ENCODE data around the gene ITPR3.

The ITPR3 gene

GRCh38 chr6:33724102-33725023 lies 103.2 kb downstream of the ITPR3 start:
- H3K27me3 ChIP-seq (ENCODE audit: insufficient read depth, insufficient read length), result no peaks in the 10 kb centered on the region
- H3K4me3 ChIP-seq (ENCODE audit: insufficient read length, low read depth), result no peak overlapping the region
- H3K36me3 ChIP-seq (ENCODE audit: insufficient read depth, insufficient read length, low read length), result no peaks in the 10 kb centered on the region
- no peak for DNase-seq (ENCODE audit: low read depth, low spot score)
- no peaks in the 10 kb centered on the region for H3K9me3 ChIP-seq (ENCODE audit: insufficient read depth, low read length)
- peaks cover 2% of the 10 kb centered on the region for H3K4me1 ChIP-seq (ENCODE audit: insufficient read depth, insufficient read length)
- no peak overlapping the region for H3K9ac ChIP-seq (ENCODE audit: insufficient read length, low read depth)
- TF ChIP-seq ZNF274 (IDR thresholded peaks at IDR 0.05; ENCODE audit: low read depth, low read length) (no peak), SUZ12 (IDR thresholded peaks at IDR 0.05; ENCODE audit: extremely low read depth, insufficient read depth, insufficient read length) (no peak), YY1 (IDR thresholded peaks at IDR 0.05; ENCODE audit: insufficient read depth, insufficient read length) (no peak)

GRCh38 chr6:33725222-33725621 lies 104.1 kb downstream of the ITPR3 start:
- Histone ChIP-seq H3K4me3 (ENCODE audit: insufficient read length, low read depth) (no peak overlapping the region), H3K36me3 (ENCODE audit: insufficient read depth, insufficient read length, low read length) (no peaks in the 10 kb centered on the region), H3K27me3 (ENCODE audit: insufficient read depth, insufficient read length) (no peaks in the 10 kb centered on the region), H3K9me3 (ENCODE audit: insufficient read depth, low read length) (no peaks in the 10 kb centered on the region), H3K4me1 (ENCODE audit: insufficient read depth, insufficient read length) (peaks cover 2% of the 10 kb centered on the region), H3K9ac (ENCODE audit: insufficient read length, low read depth) (no peak overlapping the region)
- DNase-seq (ENCODE audit: low read depth, low spot score), result no peak
- TF ChIP-seq ZNF274 (IDR thresholded peaks at IDR 0.05; ENCODE audit: low read depth, low read length) (no peak), YY1 (IDR thresholded peaks at IDR 0.05; ENCODE audit: insufficient read depth, insufficient read length) (no peak), SUZ12 (IDR thresholded peaks at IDR 0.05; ENCODE audit: extremely low read depth, insufficient read depth, insufficient read length) (no peak)

- Histone ChIP-seq H3K4me3 (ENCODE audit: insufficient read length, low read depth) (no peak overlapping the region), H3K4me1 (ENCODE audit: insufficient read depth, insufficient read length) (peaks cover 4% of the 10 kb centered on the region), H3K27me3 (ENCODE audit: insufficient read depth, insufficient read length) (no peaks in the 10 kb centered on the region), H3K9me3 (ENCODE audit: insufficient read depth, low read length) (no peaks in the 10 kb centered on the region), H3K36me3 (ENCODE audit: insufficient read depth, insufficient read length, low read length) (no peaks in the 10 kb centered on the region), H3K9ac (ENCODE audit: insufficient read length, low read depth) (no peak overlapping the region)
- no peak for TF ChIP-seq YY1 (IDR thresholded peaks at IDR 0.05; ENCODE audit: insufficient read depth, insufficient read length)
- TF ChIP-seq ZNF274 (IDR thresholded peaks at IDR 0.05; ENCODE audit: low read depth, low read length), result no peak
- TF ChIP-seq SUZ12 (IDR thresholded peaks at IDR 0.05; ENCODE audit: extremely low read depth, insufficient read depth, insufficient read length), result no peak
- DNase-seq (ENCODE audit: low read depth, low spot score), result no peak
Observed at GRCh38 chr6:33725891-33726673, 105.0 kb downstream of the ITPR3 start.

GRCh38 chr6:33726696-33727095 lies 105.6 kb downstream of the ITPR3 start:
- DNase-seq (ENCODE audit: low read depth, low spot score), result no peak
- TF ChIP-seq ZNF274 (IDR thresholded peaks at IDR 0.05; ENCODE audit: low read depth, low read length) (no peak), SUZ12 (IDR thresholded peaks at IDR 0.05; ENCODE audit: extremely low read depth, insufficient read depth, insufficient read length) (no peak), YY1 (IDR thresholded peaks at IDR 0.05; ENCODE audit: insufficient read depth, insufficient read length) (no peak)
- Histone ChIP-seq H3K27me3 (ENCODE audit: insufficient read depth, insufficient read length) (no peaks in the 10 kb centered on the region), H3K36me3 (ENCODE audit: insufficient read depth, insufficient read length, low read length) (no peaks in the 10 kb centered on the region), H3K4me1 (ENCODE audit: insufficient read depth, insufficient read length) (peaks cover 4% of the 10 kb centered on the region), H3K9me3 (ENCODE audit: insufficient read depth, low read length) (no peaks in the 10 kb centered on the region), H3K4me3 (ENCODE audit: insufficient read length, low read depth) (no peak overlapping the region), H3K9ac (ENCODE audit: insufficient read length, low read depth) (no peak overlapping the region)

GRCh38 chr6:33727126-33727525 lies 106.0 kb downstream of the ITPR3 start:
- Histone ChIP-seq H3K4me3 (ENCODE audit: insufficient read length, low read depth) (no peak overlapping the region), H3K36me3 (ENCODE audit: insufficient read depth, insufficient read length, low read length) (no peaks in the 10 kb centered on the region), H3K4me1 (ENCODE audit: insufficient read depth, insufficient read length) (peaks cover 4% of the 10 kb centered on the region), H3K27me3 (ENCODE audit: insufficient read depth, insufficient read length) (no peaks in the 10 kb centered on the region), H3K9me3 (ENCODE audit: insufficient read depth, low read length) (no peaks in the 10 kb centered on the region), H3K9ac (ENCODE audit: insufficient read length, low read depth) (no peak overlapping the region)
- no peak for TF ChIP-seq YY1 (IDR thresholded peaks at IDR 0.05; ENCODE audit: insufficient read depth, insufficient read length)
- TF ChIP-seq SUZ12 (IDR thresholded peaks at IDR 0.05; ENCODE audit: extremely low read depth, insufficient read depth, insufficient read length), result no peak
- TF ChIP-seq ZNF274 (IDR thresholded peaks at IDR 0.05; ENCODE audit: low read depth, low read length), result no peak
- DNase-seq (ENCODE audit: low read depth, low spot score), result no peak

- no peaks in the 10 kb centered on the region for H3K36me3 ChIP-seq (ENCODE audit: insufficient read depth, insufficient read length, low read length)
- H3K27me3 ChIP-seq (ENCODE audit: insufficient read depth, insufficient read length), result no peaks in the 10 kb centered on the region
- DNase-seq (ENCODE audit: low read depth, low spot score), result no peak
- peaks cover 7% of the 10 kb centered on the region for H3K4me1 ChIP-seq (ENCODE audit: insufficient read depth, insufficient read length)
- H3K9me3 ChIP-seq (ENCODE audit: insufficient read depth, low read length), result no peaks in the 10 kb centered on the region
- H3K9ac ChIP-seq (ENCODE audit: insufficient read length, low read depth), result no peak overlapping the region
- TF ChIP-seq ZNF274 (IDR thresholded peaks at IDR 0.05; ENCODE audit: low read depth, low read length) (no peak), SUZ12 (IDR thresholded peaks at IDR 0.05; ENCODE audit: extremely low read depth, insufficient read depth, insufficient read length) (no peak), YY1 (IDR thresholded peaks at IDR 0.05; ENCODE audit: insufficient read depth, insufficient read length) (no peak)
- no peak overlapping the region for H3K4me3 ChIP-seq (ENCODE audit: insufficient read length, low read depth)
Observed at GRCh38 chr6:33727932-33728331, 106.8 kb downstream of the ITPR3 start.

- no peaks in the 10 kb centered on the region for H3K36me3 ChIP-seq (ENCODE audit: insufficient read depth, insufficient read length, low read length)
- H3K4me1 ChIP-seq (ENCODE audit: insufficient read depth, insufficient read length), result peaks cover 10% of the 10 kb centered on the region
- TF ChIP-seq SUZ12 (IDR thresholded peaks at IDR 0.05; ENCODE audit: extremely low read depth, insufficient read depth, insufficient read length) (no peak), ZNF274 (IDR thresholded peaks at IDR 0.05; ENCODE audit: low read depth, low read length) (no peak), YY1 (IDR thresholded peaks at IDR 0.05; ENCODE audit: insufficient read depth, insufficient read length) (no peak)
- H3K9me3 ChIP-seq (ENCODE audit: insufficient read depth, low read length), result no peaks in the 10 kb centered on the region
- no peak for DNase-seq (ENCODE audit: low read depth, low spot score)
- H3K9ac ChIP-seq (ENCODE audit: insufficient read length, low read depth), result no peak overlapping the region
- no peak overlapping the region for H3K4me3 ChIP-seq (ENCODE audit: insufficient read length, low read depth)
- H3K27me3 ChIP-seq (ENCODE audit: insufficient read depth, insufficient read length), result no peaks in the 10 kb centered on the region
Observed at GRCh38 chr6:33728438-33728837, 107.3 kb downstream of the ITPR3 start.

Measured in NT2/D1 (cell line).